Common myeloid progenitor, CD34-positive (primary cell): ENCODE measurements around the gene KHDC4. TPM values are rescaled to one million over a fixed set of nuclear protein-coding genes. Genes with fewer than 3 reads are reported as not detected.

Source experiments
- CTCF ChIA-PET: fragments of 350-600 bp; sonication (Branson Sonifier 250); formaldehyde crosslinking; loops from one replicate; lab custom pipeline; 2021; ENCODE audit warnings: antibody characterized with exemption; lab: Charles Lee
- POLR2A ChIA-PET: fragments of 350-600 bp; sonication (Branson Sonifier 250); formaldehyde crosslinking; loops from one replicate; lab custom pipeline; 2021; ENCODE audit warnings: antibody characterized with exemption; lab: Charles Lee
- DNase-seq, 3 donors: peaks; one replicate each; pipeline versions ENCODE4 v3.0.0 to v3.0.0-alpha.2; 2013
- H3K27ac ChIP-seq, 2 experiments: 1 replicate in 1 of 2; 2 replicates in 1 of 2; pipeline ENCODE4 v1.7.0; 2013; ENCODE audit warnings: inconsistent platforms in 2 of 2, low read length in 2 of 2, mild to moderate bottlenecking in 2 of 2, low read depth in 1 of 2, moderate library complexity in 1 of 2; ENCODE audit not compliant: severe bottlenecking in 2 of 2, insufficient read depth in 1 of 2, poor library complexity in 1 of 2
- H3K27me3 ChIP-seq, 5 experiments: replicated peaks in 2 of 5; 1 replicate in 3 of 5; 2 replicates in 2 of 5; pipeline versions ENCODE4 v1.6.1 to v1.7.0; 2013; ENCODE audit warnings: low read length in 4 of 5, mild to moderate bottlenecking in 2 of 5, moderate library complexity in 2 of 5, inconsistent platforms in 1 of 5; ENCODE audit not compliant: insufficient read depth in 5 of 5, control insufficient read depth in 4 of 5
- H3K36me3 ChIP-seq, 4 experiments: 1 replicate in 2 of 4; 2 replicates in 2 of 4; pipeline versions ENCODE4 v1.6.1 to v1.7.0; 2013; ENCODE audit warnings: low read length in 3 of 4, control low read depth in 1 of 4, mild to moderate bottlenecking in 1 of 4; ENCODE audit not compliant: control insufficient read depth in 4 of 4, insufficient read depth in 4 of 4
- H3K4me1 ChIP-seq, 4 experiments: 1 replicate in 3 of 4; 2 replicates in 1 of 4; pipeline versions ENCODE4 v1.6.1 to v1.7.1; 2013; ENCODE audit warnings: low read length in 3 of 4, mild to moderate bottlenecking in 3 of 4, control low read depth in 1 of 4, inconsistent platforms in 1 of 4, moderate library complexity in 1 of 4; ENCODE audit not compliant: control insufficient read depth in 4 of 4, insufficient read depth in 4 of 4; ENCODE audit errors: control extremely low read depth in 1 of 4
- H3K4me3 ChIP-seq, 7 experiments: 1 replicate in 4 of 7; 2 replicates in 3 of 7; pipeline versions ENCODE4 v1.5.1 to v1.7.0; 2013; ENCODE audit warnings: mild to moderate bottlenecking in 7 of 7, low read length in 6 of 7, moderate library complexity in 6 of 7, inconsistent platforms in 2 of 7, low read depth in 2 of 7, control low read depth in 1 of 7; ENCODE audit not compliant: insufficient read depth in 4 of 7, control insufficient read depth in 1 of 7; ENCODE audit errors: extremely low read depth in 1 of 7
- H3K9me3 ChIP-seq, 5 experiments: 1 replicate in 4 of 5; 2 replicates in 1 of 5; pipeline versions ENCODE4 v1.6.1 to v1.7.1; 2013; ENCODE audit warnings: low read length in 4 of 5, mild to moderate bottlenecking in 2 of 5, inconsistent platforms in 1 of 5, low read depth in 1 of 5, moderate library complexity in 1 of 5; ENCODE audit not compliant: control insufficient read depth in 4 of 5, insufficient read depth in 2 of 5; ENCODE audit errors: control extremely low read depth in 1 of 5
- WGBS: methylation state at CpG from one replicate; pipeline ENCODE4 v1.1.5; 2013; ENCODE audit not compliant: insufficient coverage; 5-methylcytosine and 5-hydroxymethylcytosine counted together
- polyA plus RNA-seq: library from polyadenylated mRNA; unstranded; fragments of 120-200 nt; gene quantifications from one replicate; pipeline ENCODE4 v1.2.1, GENCODE V29; 2013

Gene KHDC4
- polyA plus RNA-seq: 29.2 TPM

- ChIA-PET CTCF (interaction anchor here (1.1 to 4.2 kb wide), 9 partner anchors 12 to 133 kb away, joined by 3 to 25 read pairs (median 3); no protein-coding TSS in a partner anchor), POLR2A (interaction anchor here (0.5 to 1.8 kb wide), 6 partner anchors 15 to 348 kb away, joined by 3 to 8 read pairs (median 3); partner anchors contain the start of genes SMG5 and UBQLN4)
- Histone ChIP-seq H3K4me1 (peaks cover 4 to 34% (median 28%) of the 10 kb centered on the region in 4 experiments), H3K4me3 (peak within 1 kb of the TSS; percentile 74 to 100 (median 93)), H3K27ac (peak within 1 kb of the TSS; percentile 99), H3K27me3 (no peaks in the 10 kb centered on the region), H3K9me3 (no peaks in the 10 kb centered on the region), H3K36me3 (peaks cover 7 to 33% (median 22%) of the 10 kb centered on the region in 4 experiments)
- DNase-seq: peak; percentile 99 to 100 (median 100)
- under 1% methylated on average over 31 of the region's 50 CpGs for WGBS
Measured at GRCh38 chr1:155934097-155934935, at the start of gene KHDC4. KHDC4 (minus strand) TSS chr1:155934413; CDS start chr1:155934373, 40 bp downstream.

DNA sequence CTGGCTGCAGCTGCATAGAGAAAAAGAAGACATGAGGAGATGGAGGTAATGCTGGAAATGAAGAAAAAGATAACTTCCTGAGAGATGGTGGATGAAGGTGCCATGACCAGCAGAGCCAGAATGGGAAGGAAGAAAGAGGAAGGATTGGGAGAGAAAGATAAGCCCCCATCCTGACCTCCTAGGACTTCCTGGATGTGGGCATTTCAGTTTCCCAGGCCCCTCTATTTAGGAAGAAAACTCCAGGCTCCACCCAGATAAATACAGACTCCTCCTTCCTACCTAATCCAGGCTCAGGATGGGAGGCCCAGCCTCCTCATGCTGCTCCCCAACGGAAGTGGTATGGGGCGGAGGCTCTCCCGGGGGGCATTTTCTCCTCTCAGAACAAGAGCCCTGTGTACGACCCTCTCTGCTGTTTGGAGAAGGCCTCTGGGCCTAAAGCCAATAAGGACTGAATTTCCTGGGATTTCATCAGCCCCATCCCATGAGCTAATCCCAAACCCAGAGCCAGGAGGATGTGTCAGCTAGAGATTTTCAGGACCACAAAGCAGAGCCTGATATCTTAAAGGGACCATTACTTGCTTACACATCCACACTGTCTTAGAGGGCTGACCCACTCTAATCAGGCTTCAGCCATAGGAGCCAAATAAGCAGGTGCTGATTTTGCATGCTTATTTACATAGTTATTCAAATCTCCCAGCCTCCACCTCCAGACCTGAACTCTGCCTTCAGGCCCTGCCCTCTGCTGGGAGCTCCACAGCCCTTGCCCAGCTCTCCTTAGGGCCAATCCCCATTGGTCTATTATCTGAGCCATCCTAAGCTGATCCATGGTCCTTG is 49.2 kb upstream of the KHDC4 start:
- ChIA-PET POLR2A (no interaction called here), CTCF (interaction anchor here (1.0 to 12.5 kb wide), 13 partner anchors 9 to 90 kb away, joined by 3 to 208 read pairs (median 4); partner anchors contain the start of gene KHDC4)
- DNase-seq: peak in 1 of 3 donors; percentile 45
- peak overlapping the region; percentile 3 to 61 for H3K27ac ChIP-seq
- H3K4me3 ChIP-seq: peak overlapping the region in 2 of 7 experiments; percentile 34 to 42
- no peaks in the 10 kb centered on the region for H3K9me3 ChIP-seq
- peaks cover 31 to 58% (median 55%) of the 10 kb centered on the region in 4 experiments for H3K4me1 ChIP-seq
- no peaks in the 10 kb centered on the region for H3K27me3 ChIP-seq
- no peaks in the 10 kb centered on the region for H3K36me3 ChIP-seq
- whole genome bisulfite sequencing: 25% methylated on average over 4 of the region's 4 CpGs

DNA sequence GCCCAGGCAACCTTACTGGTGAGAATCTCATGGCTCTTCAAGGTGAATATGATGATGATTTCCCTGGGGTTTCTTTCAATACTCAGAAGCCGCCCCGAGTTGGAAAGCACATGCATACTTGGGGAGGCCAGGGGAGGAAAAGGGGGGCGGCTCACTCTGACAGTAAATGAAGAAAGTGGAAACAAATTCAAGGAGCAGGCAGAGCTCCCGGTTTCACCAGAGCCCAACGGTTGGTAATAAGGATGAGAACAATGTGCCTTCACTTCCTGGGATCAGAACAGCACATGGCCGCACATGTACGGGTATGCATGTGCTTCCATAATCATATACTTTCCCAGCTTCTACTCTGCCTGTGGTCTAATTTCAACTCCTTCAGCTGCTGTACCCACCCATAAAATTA is 47.9 kb upstream of the KHDC4 start:
- POLR2A ChIA-PET: no interaction called here
- H3K4me3 ChIP-seq: no peak overlapping the region
- 63% methylated on average over 4 of the region's 7 CpGs for WGBS
- no peaks in the 10 kb centered on the region for H3K9me3 ChIP-seq
- peaks cover 31 to 61% (median 56%) of the 10 kb centered on the region in 4 experiments for H3K4me1 ChIP-seq
- peak overlapping the region in 1 of 2 experiments; percentile 63 for H3K27ac ChIP-seq
- DNase-seq: no peak
- no peaks in the 10 kb centered on the region for H3K27me3 ChIP-seq
- no peaks in the 10 kb centered on the region for H3K36me3 ChIP-seq
- CTCF ChIA-PET: interaction anchor here (0.6 to 12.5 kb wide), 7 partner anchors 8 to 264 kb away, joined by 3 to 208 read pairs (median 5); no protein-coding TSS in a partner anchor

- H3K36me3 ChIP-seq: no peaks in the 10 kb centered on the region
- CTCF ChIA-PET: interaction anchor here (0.6 to 12.5 kb wide), 10 partner anchors 8 to 265 kb away, joined by 3 to 208 read pairs (median 10); no protein-coding TSS in a partner anchor
- H3K27me3 ChIP-seq: no peaks in the 10 kb centered on the region
- H3K4me1 ChIP-seq: peaks cover 36 to 67% (median 61%) of the 10 kb centered on the region in 4 experiments
- H3K4me3 ChIP-seq: peak overlapping the region in 3 of 7 experiments; percentile 3 to 33 (median 32)
- POLR2A ChIA-PET: no interaction called here
- H3K27ac ChIP-seq: peak overlapping the region in 1 of 2 experiments; percentile 95
- WGBS: 50% methylated on average over 4 of the region's 6 CpGs
- peak in 2 of 3 donors; percentile 71 to 75 for DNase-seq
- H3K9me3 ChIP-seq: no peaks in the 10 kb centered on the region
Measured at GRCh38 chr1:155981266-155982088, 47.3 kb upstream of the KHDC4 start.

- no peak for DNase-seq
- Histone ChIP-seq H3K27ac (peak overlapping the region; percentile 53 to 95), H3K27me3 (no peaks in the 10 kb centered on the region), H3K4me1 (peaks cover 40 to 83% (median 78%) of the 10 kb centered on the region in 4 experiments), H3K9me3 (no peaks in the 10 kb centered on the region), H3K4me3 (peak overlapping the region in 6 of 7 experiments; percentile 82 to 99 (median 94)), H3K36me3 (no peaks in the 10 kb centered on the region)
- CTCF ChIA-PET: interaction anchor here (1.0 to 12.5 kb wide), 8 partner anchors 10 to 42 kb away, joined by 4 to 208 read pairs (median 10); no protein-coding TSS in a partner anchor
- POLR2A ChIA-PET: interaction anchor here (0.6 to 4.9 kb wide), 3 partner anchors 12 to 78 kb away, joined by 3 to 60 read pairs (median 4); no protein-coding TSS in a partner anchor
- 12% methylated on average over 3 of the region's 4 CpGs for WGBS
Measured at GRCh38 chr1:155979597-155980343, 45.6 kb upstream of the KHDC4 start.
